A673 (cell line): ENCODE results near the gene TRIM61.

Experiments
- CTCF ChIP-seq: fragments of 300-800, 200-600 bp; sonication (generic); conservative IDR thresholded peaks from 2 replicates; pipeline ENCODE4 v1.5.1; 2017; ENCODE audit warnings: low read depth, mild to moderate bottlenecking, antibody characterized with exemption, low read length, moderate library complexity, mixed read lengths
- EZH2 ChIP-seq: fragments of 200-600 bp; sonication (generic); IDR thresholded peaks from 2 replicates; pipeline ENCODE4 v1.6.1; 2017; ENCODE audit warnings: borderline replicate concordance, low read depth, mild to moderate bottlenecking, mixed read lengths, antibody characterized with exemption, low read length; ENCODE audit not compliant: poor library complexity, severe bottlenecking

- TF ChIP-seq CTCF (no peak), EZH2 (no peak)
Observed at GRCh38 chr4:165013691-165014090, 36.2 kb upstream of the TRIM61 start.
